NT2/D1 (cell line): ENCODE measurements around the gene MORN1.

ENCODE experiments used
- DNase-seq: peaks from one replicate; pipeline ENCODE4 v3.0.0-alpha.2; 2011; ENCODE audit warnings: low read depth, low spot score
- H3K27me3 ChIP-seq: 2 replicates; pipeline ENCODE4 v1.6.0; 2011; ENCODE audit warnings: mild to moderate bottlenecking; ENCODE audit not compliant: insufficient read length, insufficient read depth
- H3K36me3 ChIP-seq: 2 replicates; pipeline ENCODE4 v1.6.1; 2011; ENCODE audit warnings: mild to moderate bottlenecking, low read length, mixed read lengths; ENCODE audit not compliant: insufficient read depth, insufficient read length
- H3K4me1 ChIP-seq: 2 replicates; pipeline ENCODE4 v1.5.1; 2011; ENCODE audit not compliant: insufficient read depth, insufficient read length
- H3K4me3 ChIP-seq: 2 replicates; pipeline ENCODE4 v1.5.1; 2011; ENCODE audit warnings: low read depth; ENCODE audit not compliant: insufficient read length
- H3K9ac ChIP-seq: 2 replicates; pipeline ENCODE4 v1.6.0; 2011; ENCODE audit warnings: low read depth; ENCODE audit not compliant: insufficient read length
- H3K9me3 ChIP-seq: 2 replicates; pipeline ENCODE4 v1.5.1; 2011; ENCODE audit warnings: mild to moderate bottlenecking, low read length; ENCODE audit not compliant: insufficient read depth
- SUZ12 ChIP-seq: IDR thresholded peaks from 2 replicates; pipeline ENCODE4 v1.6.1; 2011; ENCODE audit not compliant: insufficient read length, insufficient read depth; ENCODE audit errors: extremely low read depth
- YY1 ChIP-seq: IDR thresholded peaks from 2 replicates; pipeline ENCODE4 v1.6.1; 2011; ENCODE audit not compliant: insufficient read length, insufficient read depth
- ZNF274 ChIP-seq: IDR thresholded peaks from 2 replicates; pipeline ENCODE4 v1.6.1; 2011; ENCODE audit warnings: mild to moderate bottlenecking, low read depth, low read length

Gene MORN1

DNA sequence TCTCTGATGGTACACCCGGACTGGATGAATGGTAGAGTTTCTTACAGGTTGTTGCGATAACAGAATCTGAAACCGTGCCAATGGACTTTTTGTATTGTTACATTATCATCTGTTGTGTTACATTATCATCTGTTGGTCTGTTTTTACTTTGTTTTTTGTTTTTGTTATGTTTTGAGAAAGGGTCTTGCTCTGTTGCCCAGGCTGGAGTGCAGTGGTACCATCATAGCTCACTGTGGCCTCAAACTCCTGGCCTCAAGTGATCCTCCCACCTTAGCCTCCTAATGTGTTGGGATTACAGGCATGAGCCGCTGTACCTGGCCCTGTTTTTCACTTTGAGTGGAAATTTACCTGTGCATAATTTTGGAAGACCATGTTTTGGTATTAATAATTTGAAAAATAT, 31.2 kb upstream of the MORN1 start:
- TF ChIP-seq SUZ12: no peak
- TF ChIP-seq ZNF274: no peak
- TF ChIP-seq YY1: no peak
- no peaks in the 10 kb centered on the region for H3K4me1 ChIP-seq
- no peak overlapping the region for H3K4me3 ChIP-seq
- no peak overlapping the region for H3K9ac ChIP-seq
- no peak for DNase-seq
- H3K36me3 ChIP-seq: no peaks in the 10 kb centered on the region
- H3K27me3 ChIP-seq: peaks cover 16% of the 10 kb centered on the region
- peaks cover 13% of the 10 kb centered on the region for H3K9me3 ChIP-seq

DNA sequence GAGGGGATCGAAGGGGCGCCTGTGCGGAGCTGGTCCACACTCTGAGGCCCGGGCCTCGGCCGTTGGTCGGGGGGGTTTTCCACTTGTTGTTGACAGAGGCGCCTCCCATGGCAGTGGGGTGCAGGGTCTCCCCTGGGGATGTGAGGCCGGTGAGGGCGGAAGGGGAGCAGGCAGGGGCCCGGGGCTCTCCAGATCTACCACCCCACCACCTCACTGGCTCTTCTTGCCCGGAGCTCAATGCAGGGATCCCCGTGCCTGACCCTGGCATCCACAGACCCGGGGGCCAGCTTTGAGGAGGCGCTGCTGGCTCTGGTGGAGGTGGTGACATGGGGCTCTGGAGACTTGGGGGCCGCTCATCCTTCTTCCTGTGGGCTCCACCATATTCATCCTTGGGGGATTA, 28.1 kb upstream of the MORN1 start:
- H3K27me3 ChIP-seq: peaks cover 11% of the 10 kb centered on the region
- TF ChIP-seq SUZ12 (no peak), ZNF274 (no peak), YY1 (no peak)
- H3K9ac ChIP-seq: no peak overlapping the region
- H3K4me3 ChIP-seq: no peak overlapping the region
- DNase-seq: no peak
- peaks cover 6% of the 10 kb centered on the region for H3K4me1 ChIP-seq
- no peaks in the 10 kb centered on the region for H3K36me3 ChIP-seq
- peaks cover 13% of the 10 kb centered on the region for H3K9me3 ChIP-seq

- no peaks in the 10 kb centered on the region for H3K36me3 ChIP-seq
- no peak overlapping the region for H3K9ac ChIP-seq
- TF ChIP-seq SUZ12: no peak
- no peak for TF ChIP-seq YY1
- no peak for TF ChIP-seq ZNF274
- H3K4me3 ChIP-seq: no peak overlapping the region
- peaks cover 11% of the 10 kb centered on the region for H3K27me3 ChIP-seq
- DNase-seq: no peak
- H3K4me1 ChIP-seq: peaks cover 6% of the 10 kb centered on the region
- peaks cover 13% of the 10 kb centered on the region for H3K9me3 ChIP-seq
Observed at GRCh38 chr1:2418791-2419320, 27.5 kb upstream of the MORN1 start.

GRCh38 chr1:2417833-2418225, 26.5 kb upstream of the MORN1 start:
- no peaks in the 10 kb centered on the region for H3K36me3 ChIP-seq
- no peak for DNase-seq
- H3K9me3 ChIP-seq: peaks cover 4% of the 10 kb centered on the region
- TF ChIP-seq ZNF274: no peak
- no peak for TF ChIP-seq SUZ12
- no peak for TF ChIP-seq YY1
- peaks cover 8% of the 10 kb centered on the region for H3K4me1 ChIP-seq
- H3K4me3 ChIP-seq: no peak overlapping the region
- peaks cover 5% of the 10 kb centered on the region for H3K27me3 ChIP-seq
- no peak overlapping the region for H3K9ac ChIP-seq

DNA sequence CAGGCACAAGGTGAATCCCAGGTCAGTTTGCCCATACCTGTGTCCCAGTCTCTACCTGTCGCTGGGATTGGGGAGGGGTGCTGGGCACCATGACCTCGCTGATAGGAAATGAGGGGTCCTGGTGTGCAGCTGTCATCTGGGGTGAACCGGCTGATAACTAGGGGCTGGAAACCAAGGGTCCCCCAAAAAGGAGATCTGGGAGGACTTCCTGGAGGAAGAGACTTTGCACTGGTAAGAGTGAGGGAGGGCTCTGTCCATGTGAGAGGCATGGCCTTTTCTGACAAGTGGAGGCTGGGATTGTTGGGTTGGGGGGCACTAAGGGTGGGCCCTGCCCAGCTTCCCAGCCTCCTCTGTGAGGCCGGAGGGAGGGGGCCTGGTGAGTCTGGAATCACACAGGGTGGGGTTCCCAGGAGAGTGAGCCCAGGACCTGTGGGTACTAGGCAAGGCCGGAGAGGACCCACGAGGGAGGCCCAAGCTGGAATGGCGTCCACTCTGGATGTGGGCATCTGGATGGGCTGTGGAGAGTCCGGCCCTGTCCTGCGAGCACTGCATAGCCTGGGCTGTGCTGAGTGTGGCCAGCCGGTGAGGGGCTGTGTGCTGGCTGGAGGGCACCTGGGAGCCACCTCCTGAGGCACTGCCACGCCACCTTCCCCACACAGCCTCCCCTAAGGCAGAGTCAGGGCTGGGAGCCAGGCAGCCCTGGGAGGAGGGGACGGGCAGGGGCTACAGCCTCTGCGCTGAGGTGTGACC, 25.9 kb upstream of the MORN1 start:
- Histone ChIP-seq H3K9ac (no peak overlapping the region), H3K4me3 (no peak overlapping the region), H3K27me3 (no peaks in the 10 kb centered on the region), H3K9me3 (no peaks in the 10 kb centered on the region), H3K4me1 (peaks cover 8% of the 10 kb centered on the region), H3K36me3 (no peaks in the 10 kb centered on the region)
- TF ChIP-seq ZNF274 (no peak), SUZ12 (no peak), YY1 (no peak)
- DNase-seq: no peak

GRCh38 chr1:2416403-2416802, 25.0 kb upstream of the MORN1 start:
- peaks cover 8% of the 10 kb centered on the region for H3K4me1 ChIP-seq
- no peaks in the 10 kb centered on the region for H3K36me3 ChIP-seq
- no peaks in the 10 kb centered on the region for H3K9me3 ChIP-seq
- TF ChIP-seq ZNF274 (no peak), YY1 (no peak), SUZ12 (no peak)
- DNase-seq: no peak
- no peak overlapping the region for H3K4me3 ChIP-seq
- H3K27me3 ChIP-seq: no peaks in the 10 kb centered on the region
- H3K9ac ChIP-seq: no peak overlapping the region

- no peaks in the 10 kb centered on the region for H3K9me3 ChIP-seq
- no peak for DNase-seq
- H3K27me3 ChIP-seq: no peaks in the 10 kb centered on the region
- no peak for TF ChIP-seq SUZ12
- no peak for TF ChIP-seq ZNF274
- no peak for TF ChIP-seq YY1
- H3K4me1 ChIP-seq: peaks cover 8% of the 10 kb centered on the region
- no peak overlapping the region for H3K4me3 ChIP-seq
- no peaks in the 10 kb centered on the region for H3K36me3 ChIP-seq
- no peak overlapping the region for H3K9ac ChIP-seq
Observed at GRCh38 chr1:2415801-2416208, 24.5 kb upstream of the MORN1 start.

DNA sequence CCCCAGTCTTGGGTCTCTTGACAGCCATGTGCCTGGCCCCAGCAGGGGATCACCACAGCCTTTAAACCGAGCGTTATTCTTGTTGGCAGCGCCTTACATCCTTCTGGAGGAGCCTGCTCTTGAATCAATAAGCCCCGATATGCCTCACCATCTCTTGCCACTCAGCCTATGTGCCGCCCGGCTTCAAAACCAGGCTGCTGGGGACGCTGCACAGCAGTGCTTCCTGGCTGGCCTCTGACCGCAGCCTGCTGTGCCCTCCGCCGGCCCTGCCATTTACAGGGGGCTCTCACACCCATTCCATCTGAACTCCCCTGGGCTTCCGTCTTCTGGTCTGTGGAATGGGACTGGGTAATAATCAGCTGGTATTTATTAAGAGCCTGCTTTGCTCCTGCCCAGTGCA, 24.0 kb upstream of the MORN1 start:
- peaks cover 8% of the 10 kb centered on the region for H3K4me1 ChIP-seq
- no peak overlapping the region for H3K4me3 ChIP-seq
- H3K36me3 ChIP-seq: peaks cover 1% of the 10 kb centered on the region
- H3K9me3 ChIP-seq: no peaks in the 10 kb centered on the region
- DNase-seq: no peak
- no peaks in the 10 kb centered on the region for H3K27me3 ChIP-seq
- H3K9ac ChIP-seq: no peak overlapping the region
- TF ChIP-seq SUZ12 (no peak), ZNF274 (no peak), YY1 (no peak)
